SU-DHL-6 (cell line): ENCODE results near the gene SAP30L.

ENCODE experiments used
- H2AFZ ChIP-seq: fragments of 200-600 bp; sonication (generic); 2 replicates; pipeline ENCODE4 v1.6.1; 2014; ENCODE audit warnings: low read depth, mild to moderate bottlenecking, moderate library complexity, mixed read lengths, antibody characterized with exemption, low read length; ENCODE audit not compliant: severe bottlenecking
- H3F3A ChIP-seq: fragments of 200-600 bp; shearing (Covaris generic); 2 replicates; pipeline ENCODE4 v1.6.0; 2016; ENCODE audit warnings: antibody characterized with exemption, mild to moderate bottlenecking; ENCODE audit not compliant: insufficient read depth
- H3K27ac ChIP-seq: fragments of 200-600 bp; sonication (generic); 2 replicates; pipeline ENCODE4 v1.5.1; 2016; ENCODE audit warnings: low read depth, mild to moderate bottlenecking, low read length, moderate library complexity, mixed read lengths
- H3K27me3 ChIP-seq: fragments of 200-600 bp; sonication (generic), shearing (Covaris generic); 2 replicates; pipeline ENCODE4 v1.6.0; 2014; ENCODE audit warnings: mild to moderate bottlenecking, low read length
- H3K36me3 ChIP-seq: fragments of 200-600 bp; sonication (generic); 2 replicates; pipeline ENCODE4 v1.6.1; 2014; ENCODE audit warnings: mild to moderate bottlenecking, low read length, mixed read lengths
- H3K4me2 ChIP-seq: fragments of 300-600, 200-600 bp; shearing (Covaris generic), sonication (generic); 2 replicates; pipeline ENCODE4 v1.6.0; 2014; ENCODE audit warnings: low read length, low read depth, mild to moderate bottlenecking; ENCODE audit not compliant: poor library complexity, severe bottlenecking
- H3K4me3 ChIP-seq: fragments of 200-600 bp; sonication (generic); 2 replicates; pipeline ENCODE4 v1.5.1; 2014; ENCODE audit warnings: antibody characterized with exemption, low read length, mild to moderate bottlenecking, mixed read lengths; ENCODE audit not compliant: insufficient read depth, poor library complexity, severe bottlenecking
- H3K79me2 ChIP-seq: fragments of 200-600 bp; sonication (generic); 2 replicates; pipeline ENCODE4 v1.6.1; 2014; ENCODE audit warnings: mild to moderate bottlenecking, low read length, moderate library complexity; ENCODE audit not compliant: insufficient read depth
- H3K9ac ChIP-seq: fragments of 200-600 bp; sonication (generic); 2 replicates; pipeline ENCODE4 v1.7.0; 2014; ENCODE audit warnings: mild to moderate bottlenecking, low read length
- H3K9me2 ChIP-seq: fragments of 200-600 bp; sonication (generic); replicated peaks from 2 replicates; pipeline ENCODE4 v1.6.1; 2014; ENCODE audit warnings: low read length; ENCODE audit not compliant: insufficient read depth
- H3K9me3 ChIP-seq: fragments of 200-600 bp; sonication (generic); 2 replicates; pipeline ENCODE4 v1.6.1; 2014; ENCODE audit warnings: low read length, mixed read lengths; ENCODE audit not compliant: insufficient read depth
- H4K20me1 ChIP-seq: fragments of 200-600 bp; sonication (generic); 2 replicates; pipeline ENCODE4 v1.6.1; 2014; ENCODE audit warnings: low read depth, mild to moderate bottlenecking, antibody characterized with exemption, low read length, moderate library complexity, mixed read lengths
- EZH2phosphoT487 ChIP-seq: fragments of 200-600 bp; sonication (generic), shearing (Covaris generic); conservative IDR thresholded peaks from 2 replicates; pipeline ENCODE4 v1.6.1; 2018; ENCODE audit warnings: mild to moderate bottlenecking, antibody characterized with exemption, low read length, moderate library complexity, mixed read lengths
- TF ChIP-seq, protein P1 (sequence below): fragments of 200-600 bp; sonication (generic); IDR thresholded peaks from one replicate; pipeline ENCODE4 v1.5.1; 2017; ENCODE audit warnings: antibody characterized with exemption, mild to moderate bottlenecking, low read length, moderate library complexity; ENCODE audit not compliant: insufficient read depth, poor library complexity, severe bottlenecking

The SAP30L gene

DNA sequence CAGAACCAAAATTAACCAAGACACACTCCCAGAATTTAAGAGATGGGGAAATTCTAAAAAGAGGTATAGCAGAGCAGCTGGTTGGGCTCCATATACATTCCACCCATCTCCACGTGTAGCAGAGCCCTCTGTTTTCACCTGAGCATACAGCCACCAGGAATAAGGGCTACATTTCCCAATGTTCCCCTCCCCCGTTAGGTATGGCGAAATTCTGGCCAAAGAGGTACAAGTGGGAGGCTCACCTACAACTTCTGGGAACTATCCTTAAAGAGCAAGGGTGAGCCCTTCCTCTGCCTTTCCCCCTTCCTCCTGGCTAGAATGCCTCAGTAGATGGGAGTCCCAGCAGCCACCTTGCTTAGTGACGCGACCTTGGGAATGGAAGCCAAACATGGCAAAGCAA, 5.3 kb upstream of the SAP30L start:
- Histone ChIP-seq H4K20me1 (no peaks in the 10 kb centered on the region), H3K9ac (no peak overlapping the region), H3K79me2 (no peaks in the 10 kb centered on the region), H2AFZ (no peak overlapping the region), H3K4me3 (no peak overlapping the region), H3K4me2 (no peak overlapping the region), H3K9me3 (no peaks in the 10 kb centered on the region), H3K27me3 (no peaks in the 10 kb centered on the region), H3F3A (no peaks in the 10 kb centered on the region), H3K36me3 (0 out of 2 replicates have a peak, but pooled peaks cover 3% of the 10 kb centered on the region), H3K9me2 (no peaks in the 10 kb centered on the region), H3K27ac (no peak overlapping the region)
- no peak for TF ChIP-seq EZH2phosphoT487
- TF ChIP-seq, protein P1, sequence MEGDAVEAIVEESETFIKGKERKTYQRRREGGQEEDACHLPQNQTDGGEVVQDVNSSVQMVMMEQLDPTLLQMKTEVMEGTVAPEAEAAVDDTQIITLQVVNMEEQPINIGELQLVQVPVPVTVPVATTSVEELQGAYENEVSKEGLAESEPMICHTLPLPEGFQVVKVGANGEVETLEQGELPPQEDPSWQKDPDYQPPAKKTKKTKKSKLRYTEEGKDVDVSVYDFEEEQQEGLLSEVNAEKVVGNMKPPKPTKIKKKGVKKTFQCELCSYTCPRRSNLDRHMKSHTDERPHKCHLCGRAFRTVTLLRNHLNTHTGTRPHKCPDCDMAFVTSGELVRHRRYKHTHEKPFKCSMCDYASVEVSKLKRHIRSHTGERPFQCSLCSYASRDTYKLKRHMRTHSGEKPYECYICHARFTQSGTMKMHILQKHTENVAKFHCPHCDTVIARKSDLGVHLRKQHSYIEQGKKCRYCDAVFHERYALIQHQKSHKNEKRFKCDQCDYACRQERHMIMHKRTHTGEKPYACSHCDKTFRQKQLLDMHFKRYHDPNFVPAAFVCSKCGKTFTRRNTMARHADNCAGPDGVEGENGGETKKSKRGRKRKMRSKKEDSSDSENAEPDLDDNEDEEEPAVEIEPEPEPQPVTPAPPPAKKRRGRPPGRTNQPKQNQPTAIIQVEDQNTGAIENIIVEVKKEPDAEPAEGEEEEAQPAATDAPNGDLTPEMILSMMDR = no peak

DNA sequence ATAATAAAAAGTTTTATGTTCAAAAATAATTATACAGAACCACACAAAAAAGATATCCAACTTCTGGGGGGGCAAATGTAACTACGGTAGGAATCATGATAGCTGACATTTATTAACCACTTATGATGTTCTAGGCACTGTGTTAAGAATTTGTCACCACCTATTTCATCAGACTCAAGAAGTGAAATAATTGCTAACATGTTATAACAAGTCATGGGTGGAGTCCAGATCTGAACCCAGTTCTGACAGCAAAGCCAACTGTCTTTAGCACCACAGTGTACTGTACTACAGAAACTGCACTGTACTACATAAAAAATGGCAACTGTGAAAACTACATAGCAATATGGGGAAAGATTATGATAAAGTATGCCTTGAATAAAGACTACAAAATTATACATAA, 3.0 kb upstream of the SAP30L start:
- H2AFZ ChIP-seq = no peak overlapping the region
- 0 out of 2 replicates have a peak, but pooled peaks cover 3% of the 10 kb centered on the region for H3K36me3 ChIP-seq
- no peak overlapping the region for H3K27ac ChIP-seq
- no peak overlapping the region for H3K4me3 ChIP-seq
- H4K20me1 ChIP-seq = peaks cover 6% of the 10 kb centered on the region; the same call in 1 of the 2 replicates
- H3K9me3 ChIP-seq = no peaks in the 10 kb centered on the region
- no peak overlapping the region for H3K9ac ChIP-seq
- TF ChIP-seq EZH2phosphoT487 = no peak
- TF ChIP-seq, protein P1 = no peak
- no peaks in the 10 kb centered on the region for H3K27me3 ChIP-seq
- H3F3A ChIP-seq = 0 out of 2 replicates have a peak, but pooled peaks cover 3% of the 10 kb centered on the region
- no peak overlapping the region for H3K4me2 ChIP-seq
- peaks cover 3% of the 10 kb centered on the region; the same call in 1 of the 2 replicates for H3K79me2 ChIP-seq
- H3K9me2 ChIP-seq = no peaks in the 10 kb centered on the region

DNA sequence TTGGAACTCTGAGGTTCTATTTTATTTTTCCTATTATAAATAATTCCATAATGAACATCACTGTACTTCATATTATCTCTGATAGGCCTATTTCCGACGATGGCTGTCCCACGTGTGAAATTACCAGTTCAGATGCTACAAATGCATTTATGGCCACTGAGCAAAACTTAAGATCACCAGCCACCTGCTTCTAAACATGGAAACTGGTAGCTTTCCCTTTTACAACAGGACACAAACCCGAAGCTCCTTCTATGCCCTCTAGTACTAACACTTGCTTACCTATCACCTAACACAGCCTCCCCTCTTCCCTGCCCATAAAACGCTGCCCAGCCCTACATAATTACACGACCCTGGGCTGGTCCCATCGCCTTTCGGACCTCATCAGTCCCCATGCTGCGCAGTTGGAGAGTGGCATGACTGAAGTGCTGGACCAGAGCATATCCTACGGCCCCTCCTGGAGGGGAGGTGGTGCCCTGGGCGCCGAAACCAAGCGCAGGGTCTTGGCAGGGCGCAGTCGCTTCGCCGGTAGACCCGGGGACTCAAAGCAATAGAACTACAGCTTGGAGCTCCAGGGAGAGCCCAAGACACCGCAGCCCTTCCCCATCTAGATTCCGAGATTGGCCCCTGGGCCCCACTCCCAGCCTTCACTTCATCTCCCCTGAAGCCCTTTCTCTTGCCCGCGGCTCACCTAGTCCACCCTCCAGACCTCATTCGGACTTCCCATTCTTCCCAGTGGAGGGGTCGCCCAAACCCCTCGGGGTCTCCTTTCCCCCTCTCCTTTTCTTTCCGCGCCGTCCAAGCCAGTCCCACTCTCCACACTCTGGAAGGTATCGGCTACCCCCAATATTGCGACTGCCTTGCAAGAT, 1.0 kb upstream of the SAP30L start:
- H3K79me2 ChIP-seq = peaks cover 3% of the 10 kb centered on the region; the same call in 1 of the 2 replicates
- peak overlapping the region; percentile 72 for H2AFZ ChIP-seq

More for the DNA sequence above, 1.0 kb upstream of the SAP30L start:
- TF ChIP-seq, protein P1 = no peak
- no peak for TF ChIP-seq EZH2phosphoT487
- Histone ChIP-seq H3K36me3 (no peaks in the 10 kb centered on the region), H3K9me2 (no peaks in the 10 kb centered on the region), H4K20me1 (peaks cover 6% of the 10 kb centered on the region; the same call in 1 of the 2 replicates), H3K27ac (no peak overlapping the region), H3K4me2 (peak overlapping the region; percentile 81), H3K9me3 (no peaks in the 10 kb centered on the region), H3K9ac (peak overlapping the region; percentile 67), H3K27me3 (no peaks in the 10 kb centered on the region), H3K4me3 (peak overlapping the region; percentile 91), H3F3A (0 out of 2 replicates have a peak, but pooled peaks cover 3% of the 10 kb centered on the region)
